Measurements from ENCODE around the gene CABP7. TPM values are rescaled to one million over a fixed set of nuclear protein-coding genes. Genes with fewer than 3 reads are reported as not detected.

The CABP7 gene
- total RNA-seq, 1 donor from 2014 or later, result not detected

GRCh38 chr22:29772170-29772641 lies 52.4 kb downstream of the CABP7 start:
- DNase-seq (ENCODE audit: low read depth), result peak; percentile 40
- no peak overlapping the region for H3K4me3 ChIP-seq (ENCODE audit: low read depth, low read length)
- H3K27me3 ChIP-seq (ENCODE audit: control insufficient read depth, insufficient read depth, low read length), result no peaks in the 10 kb centered on the region
- peaks cover 6% of the 10 kb centered on the region for H3K36me3 ChIP-seq (ENCODE audit: control insufficient read depth, insufficient read depth, low read length)
- peak; percentile 56 for TF ChIP-seq CTCF (IDR thresholded peaks at IDR 0.05; ENCODE audit: insufficient read depth, low read length, severe bottlenecking)
- FAIRE-seq, result no peak

GRCh38 chr22:29773233-29773632 lies 53.4 kb downstream of the CABP7 start:
- DNase-seq (ENCODE audit: low read depth), result peak; percentile 86
- TF ChIP-seq CTCF (IDR thresholded peaks at IDR 0.05; ENCODE audit: insufficient read depth, low read length, severe bottlenecking), result no peak
- peaks cover 6% of the 10 kb centered on the region for H3K36me3 ChIP-seq (ENCODE audit: control insufficient read depth, insufficient read depth, low read length)
- no peak for FAIRE-seq
- H3K4me3 ChIP-seq (ENCODE audit: low read depth, low read length), result no peak overlapping the region
- no peaks in the 10 kb centered on the region for H3K27me3 ChIP-seq (ENCODE audit: control insufficient read depth, insufficient read depth, low read length)

GRCh38 chr22:29780220-29780619 lies 60.4 kb downstream of the CABP7 start:
- H3K36me3 ChIP-seq (ENCODE audit: control insufficient read depth, insufficient read depth, low read length), result no peaks in the 10 kb centered on the region
- FAIRE-seq, result no peak
- H3K4me3 ChIP-seq (ENCODE audit: low read depth, low read length), result no peak overlapping the region
- no peaks in the 10 kb centered on the region for H3K27me3 ChIP-seq (ENCODE audit: control insufficient read depth, insufficient read depth, low read length)
- DNase-seq (ENCODE audit: low read depth), result no peak
- no peak for TF ChIP-seq CTCF (IDR thresholded peaks at IDR 0.05; ENCODE audit: insufficient read depth, low read length, severe bottlenecking)

GRCh38 chr22:29780748-29781676 lies 61.2 kb downstream of the CABP7 start:
- no peak for TF ChIP-seq CTCF (IDR thresholded peaks at IDR 0.05; ENCODE audit: insufficient read depth, low read length, severe bottlenecking)
- Histone ChIP-seq H3K4me3 (ENCODE audit: low read depth, low read length) (no peak overlapping the region), H3K27me3 (ENCODE audit: control insufficient read depth, insufficient read depth, low read length) (no peaks in the 10 kb centered on the region), H3K36me3 (ENCODE audit: control insufficient read depth, insufficient read depth, low read length) (no peaks in the 10 kb centered on the region)
- DNase-seq (ENCODE audit: low read depth) (peak; percentile 80), FAIRE-seq (no peak)

Other genes starting within 250 kb of the CABP7 start
- under 0.01 and 0.13 TPM in 2 replicates for gene NEFH, start 239.8 kb upstream of the CABP7 start, total RNA-seq
- gene THOC5, start 166.2 kb upstream of the CABP7 start, total RNA-seq, result 43.2 and 44.0 TPM in 2 replicates
- gene NIPSNAP1, start 138.9 kb upstream of the CABP7 start, total RNA-seq, result 19.7 and 20.4 TPM in 2 replicates
- gene NF2, start 116.4 kb upstream of the CABP7 start, total RNA-seq, result 23.6 and 28.4 TPM in 2 replicates
- gene ZMAT5, start 47.0 kb downstream of the CABP7 start, total RNA-seq, result 24.2 and 24.7 TPM in 2 replicates
- 42.4 and 88.2 TPM in 2 replicates for gene UQCR10, start 47.4 kb downstream of the CABP7 start, total RNA-seq
- 26.1 and 35.1 TPM in 2 replicates for gene ASCC2, start 118.3 kb downstream of the CABP7 start, total RNA-seq
- 30.3 and 32.3 TPM in 2 replicates for gene MTMR3, start 163.2 kb downstream of the CABP7 start, total RNA-seq

Data from bronchial epithelial cell (primary cell).